Gastrocnemius medialis (tissue), 4 donors: Measurements from ENCODE around the gene ALDH4A1. TPM values are rescaled to one million over a fixed set of nuclear protein-coding genes. Genes with fewer than 3 reads are reported as not detected.
"Not testable (repeated sequence)": the region's sequence is repeated elsewhere in the genome, so short reads cannot be mapped to it uniquely, and the experiment has no call there.

Experiments used
- ATAC-seq, 2 donors: fragments of 150-250 bp; one replicate each; pipeline ENCODE4 v1.9.1; 2016
- DNase-seq, 2 donors: peaks; one replicate each; pipeline ENCODE4 v3.0.0-alpha.2; 2019
- H3K27ac ChIP-seq, 4 donors: fragments of 200-600 bp; sonication (generic); 1 replicate in 1 of 4; 2 replicates in 3 of 4; pipeline ENCODE4 v1.5.1; 2016 to 2018; ENCODE audit warnings: mild to moderate bottlenecking in 2 of 4, moderate library complexity in 1 of 4
- H3K27me3 ChIP-seq, 3 donors: fragments of 200-600 bp; sonication (generic) in 2 of 3; 1 replicate in 1 of 3; 2 replicates in 2 of 3; pipeline versions ENCODE4 v1.5.1 to v1.6.0; 2016 to 2019; ENCODE audit warnings: mild to moderate bottlenecking in 1 of 3, moderate library complexity in 1 of 3
- H3K36me3 ChIP-seq, 2 donors: fragments of 200-600 bp; sonication (generic) in 1 of 2; one replicate each; pipeline ENCODE4 v1.5.1; 2017 to 2018
- H3K4me1 ChIP-seq, 2 donors: fragments of 200-600 bp; sonication (generic) in 1 of 2; one replicate each; pipeline ENCODE4 v1.5.1; 2016 to 2017; ENCODE audit warnings: mild to moderate bottlenecking in 2 of 2
- H3K4me3 ChIP-seq, 4 donors: fragments of 200-600 bp; sonication (generic) in 3 of 4; 1 replicate in 1 of 4; 2 replicates in 3 of 4; pipeline ENCODE4 v1.5.1; 2016 to 2019; ENCODE audit warnings: mild to moderate bottlenecking in 2 of 4
- H3K9me3 ChIP-seq, 3 donors: fragments of 200-600 bp; sonication (generic) in 2 of 3; 1 replicate in 1 of 3; 2 replicates in 2 of 3; pipeline ENCODE4 v1.5.1; 2016 to 2019
- POLR2A ChIP-seq, 2 donors: fragments of 450-650 bp; IDR thresholded peaks; one replicate each; pipeline ENCODE4 v1.6.1; 2017; ENCODE audit warnings: antibody characterized with exemption in 2 of 2, mild to moderate bottlenecking in 2 of 2, moderate library complexity in 2 of 2
- in situ Hi-C, 4 donors: fragments of 200-750 bp; cut with MboI; loops; one replicate each; pipeline versions ENCODE4 v1.15.0 to v1.8.0; 2017; ENCODE audit warnings: low sequenced_read_pairs in 4 of 4
- intact Hi-C: fragments of 100-400 bp; cut with DNase I; formaldehyde crosslinking; loops from one replicate; pipeline ENCODE4 v1.15.1; 2023; ENCODE audit warnings: low total_unique reads
- total RNA-seq, 4 donors: library from RNA; depleted of rRNA; stranded (reverse); fragments of >200 nt; gene quantifications; one replicate each; pipeline versions ENCODE4 v1.1.0 to v1.2.3, GENCODE V29; 2016
- TF ChIP-seq, protein P1 (sequence below), 5 experiments: fragments of 450-650 bp in 3 of 5; fragments of 200-600 bp in 2 of 5; sonication (generic) in 2 of 5; IDR thresholded peaks in 4 of 5; conservative IDR thresholded peaks in 1 of 5; 1 replicate in 4 of 5; 2 replicates in 1 of 5; pipeline ENCODE4 v1.5.1; 2016 to 2019; ENCODE audit warnings: antibody characterized with exemption in 5 of 5, mild to moderate bottlenecking in 3 of 5, moderate library complexity in 3 of 5

ALDH4A1 gene
- total RNA-seq, 4 donors from 2014 or later = 22.8 to 35.3 (median 31.4) TPM

DNA sequence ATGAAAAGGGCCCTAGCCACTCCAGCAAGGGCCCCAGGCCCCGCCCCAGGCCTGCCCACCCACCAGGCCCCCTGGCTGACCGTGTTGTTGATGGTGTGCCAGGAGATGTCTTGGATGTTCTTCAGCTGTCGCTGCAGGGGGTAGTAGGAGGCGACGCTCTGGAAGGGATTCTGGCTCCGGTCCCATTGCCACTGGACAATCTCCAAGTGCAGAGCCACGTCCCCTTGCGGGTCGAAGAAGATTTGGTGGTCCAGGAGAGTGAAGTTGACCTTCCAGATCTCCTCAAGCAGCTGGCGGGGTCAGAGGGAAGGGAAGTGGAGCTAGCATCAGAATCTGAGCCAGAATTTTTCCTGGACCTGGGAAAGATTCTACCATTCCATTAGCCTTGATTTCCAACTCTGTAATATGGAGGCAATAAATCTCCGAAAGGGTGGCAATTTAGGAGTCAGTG, 53.1 kb downstream of the ALDH4A1 start:
- Histone ChIP-seq H3K27me3 (peaks cover 0 to 2% (median 0%) of the 10 kb centered on the region in 3 donors), H3K4me1 (no peaks in the 10 kb centered on the region), H3K27ac (no peak overlapping the region), H3K4me3 (no peak overlapping the region), H3K9me3 (no peaks in the 10 kb centered on the region), H3K36me3 (no peaks in the 10 kb centered on the region)
- no peak for ATAC-seq
- TF ChIP-seq, protein P1, sequence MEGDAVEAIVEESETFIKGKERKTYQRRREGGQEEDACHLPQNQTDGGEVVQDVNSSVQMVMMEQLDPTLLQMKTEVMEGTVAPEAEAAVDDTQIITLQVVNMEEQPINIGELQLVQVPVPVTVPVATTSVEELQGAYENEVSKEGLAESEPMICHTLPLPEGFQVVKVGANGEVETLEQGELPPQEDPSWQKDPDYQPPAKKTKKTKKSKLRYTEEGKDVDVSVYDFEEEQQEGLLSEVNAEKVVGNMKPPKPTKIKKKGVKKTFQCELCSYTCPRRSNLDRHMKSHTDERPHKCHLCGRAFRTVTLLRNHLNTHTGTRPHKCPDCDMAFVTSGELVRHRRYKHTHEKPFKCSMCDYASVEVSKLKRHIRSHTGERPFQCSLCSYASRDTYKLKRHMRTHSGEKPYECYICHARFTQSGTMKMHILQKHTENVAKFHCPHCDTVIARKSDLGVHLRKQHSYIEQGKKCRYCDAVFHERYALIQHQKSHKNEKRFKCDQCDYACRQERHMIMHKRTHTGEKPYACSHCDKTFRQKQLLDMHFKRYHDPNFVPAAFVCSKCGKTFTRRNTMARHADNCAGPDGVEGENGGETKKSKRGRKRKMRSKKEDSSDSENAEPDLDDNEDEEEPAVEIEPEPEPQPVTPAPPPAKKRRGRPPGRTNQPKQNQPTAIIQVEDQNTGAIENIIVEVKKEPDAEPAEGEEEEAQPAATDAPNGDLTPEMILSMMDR (IDR thresholded peaks at IDR 0.05 in 4 of 5, conservative IDR thresholded peaks at IDR 0.05 in 1 of 5) = no peak
- TF ChIP-seq POLR2A (IDR thresholded peaks at IDR 0.05) = no peak
- no peak for DNase-seq
- intact Hi-C loops = no loop called here
- in situ Hi-C loops = no loop called here

DNA sequence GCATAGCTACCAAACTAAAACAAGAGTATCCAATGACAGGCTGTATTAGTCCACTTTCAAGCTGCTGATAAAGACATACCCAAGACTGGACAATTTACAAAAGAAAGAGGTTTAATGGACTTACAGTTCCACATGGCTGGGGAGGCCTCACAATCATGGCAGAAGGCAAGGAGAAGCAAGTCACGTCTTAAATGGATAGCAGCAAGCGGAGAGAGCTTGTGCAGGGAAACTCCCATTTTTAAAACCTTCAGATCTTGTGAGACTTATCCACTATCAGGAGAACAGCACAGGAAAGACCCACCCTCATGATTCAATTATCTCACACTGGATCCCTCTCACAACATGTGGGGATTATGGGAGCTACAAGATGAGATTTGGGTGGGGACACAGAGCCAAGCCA, 54.6 kb downstream of the ALDH4A1 start:
- ATAC-seq, H3K4me1 ChIP-seq, H3K27ac ChIP-seq, H3K4me3 ChIP-seq, H3K36me3 ChIP-seq, H3K27me3 ChIP-seq, intact Hi-C loops, DNase-seq, H3K9me3 ChIP-seq, in situ Hi-C loops: not testable (repeated sequence)

DNA sequence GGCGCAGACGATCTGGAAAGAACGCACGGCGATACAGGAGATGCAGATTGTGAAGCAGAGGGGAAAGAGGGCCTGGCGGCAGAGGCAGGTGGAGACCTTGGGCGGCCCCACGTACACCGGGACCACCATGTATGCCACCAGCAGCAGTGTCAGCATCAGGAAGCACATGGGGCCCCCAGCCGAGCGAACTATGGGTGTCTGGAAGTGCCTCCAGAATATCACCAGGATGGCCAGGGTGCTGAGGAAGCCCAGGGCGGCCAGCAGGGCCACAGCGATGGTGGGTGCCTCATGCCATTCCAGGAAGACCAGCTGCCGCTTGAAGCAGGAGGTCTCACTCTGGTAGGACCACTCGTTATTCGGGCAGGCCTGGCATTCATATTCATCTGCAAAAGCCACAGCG, 62.2 kb downstream of the ALDH4A1 start:
- Histone ChIP-seq H3K27ac (no peak overlapping the region), H3K9me3 (no peaks in the 10 kb centered on the region), H3K4me1 (no peaks in the 10 kb centered on the region), H3K36me3 (no peaks in the 10 kb centered on the region), H3K4me3 (no peak overlapping the region), H3K27me3 (peaks cover 0 to 6% (median 3%) of the 10 kb centered on the region in 3 donors)
- ATAC-seq = no peak
- in situ Hi-C loops = no loop called here
- no peak for DNase-seq
- TF ChIP-seq, protein P1 (IDR thresholded peaks at IDR 0.05 in 4 of 5, conservative IDR thresholded peaks at IDR 0.05 in 1 of 5) = no peak
- TF ChIP-seq POLR2A (IDR thresholded peaks at IDR 0.05) = no peak
- intact Hi-C loops = no loop called here

DNA sequence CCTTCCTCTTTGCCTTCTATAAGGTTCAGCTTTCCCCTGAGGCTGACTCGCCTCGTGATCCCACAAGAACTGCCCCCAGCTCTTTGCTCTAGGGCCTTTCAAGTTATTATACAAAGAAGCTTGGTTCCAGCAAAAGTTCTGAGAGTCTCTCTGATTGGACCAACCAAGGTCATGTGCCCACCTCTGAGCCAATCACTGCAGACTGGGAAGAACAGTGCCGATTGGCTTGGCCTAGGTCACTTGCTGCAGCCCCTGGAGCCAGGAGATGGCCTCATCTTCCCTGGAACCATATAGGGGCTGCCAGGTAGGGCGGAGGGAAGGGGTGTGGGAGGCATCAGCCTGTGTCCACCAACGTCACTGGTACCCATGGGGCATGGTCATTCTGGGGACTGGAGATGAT, 65.7 kb downstream of the ALDH4A1 start:
- ATAC-seq (no peak), DNase-seq (no peak)
- H3K27me3 ChIP-seq = peaks cover 0 to 13% (median 5%) of the 10 kb centered on the region in 3 donors
- H3K27ac ChIP-seq = no peak overlapping the region
- H3K36me3 ChIP-seq = no peaks in the 10 kb centered on the region
- intact Hi-C loops = no loop called here
- H3K4me3 ChIP-seq = no peak overlapping the region
- no peaks in the 10 kb centered on the region for H3K4me1 ChIP-seq
- TF ChIP-seq, protein P1 (IDR thresholded peaks at IDR 0.05 in 4 of 5, conservative IDR thresholded peaks at IDR 0.05 in 1 of 5) = no peak
- no peak for TF ChIP-seq POLR2A (IDR thresholded peaks at IDR 0.05)
- H3K9me3 ChIP-seq = no peaks in the 10 kb centered on the region
- in situ Hi-C loops = no loop called here

DNA sequence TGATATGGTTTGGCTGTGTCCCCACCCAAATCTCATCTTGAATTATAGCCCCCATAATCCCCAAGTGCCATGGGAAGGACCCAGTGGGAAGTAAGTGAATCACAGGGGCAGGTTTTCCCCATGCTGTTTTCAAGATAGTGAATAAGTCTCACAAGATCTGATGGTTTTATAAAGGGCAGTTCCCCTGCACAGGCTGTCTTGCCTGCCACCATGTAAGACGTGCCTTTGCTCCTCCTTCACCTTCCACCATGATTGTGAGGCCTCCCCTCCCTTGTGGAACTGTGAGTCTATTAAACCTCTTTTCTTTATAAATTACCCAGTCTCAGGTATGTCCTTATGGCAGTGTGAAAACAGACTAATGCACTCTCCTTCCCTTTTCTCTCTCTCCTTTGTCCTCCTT, 70.0 kb downstream of the ALDH4A1 start:
- H3K36me3 ChIP-seq, H3K9me3 ChIP-seq, in situ Hi-C loops, H3K4me1 ChIP-seq, intact Hi-C loops, H3K27ac ChIP-seq, H3K4me3 ChIP-seq, DNase-seq, ATAC-seq: not testable (repeated sequence)
- H3K27me3 ChIP-seq = peaks cover 0 to 17% (median 7%) of the 10 kb centered on the region in 3 donors

DNA sequence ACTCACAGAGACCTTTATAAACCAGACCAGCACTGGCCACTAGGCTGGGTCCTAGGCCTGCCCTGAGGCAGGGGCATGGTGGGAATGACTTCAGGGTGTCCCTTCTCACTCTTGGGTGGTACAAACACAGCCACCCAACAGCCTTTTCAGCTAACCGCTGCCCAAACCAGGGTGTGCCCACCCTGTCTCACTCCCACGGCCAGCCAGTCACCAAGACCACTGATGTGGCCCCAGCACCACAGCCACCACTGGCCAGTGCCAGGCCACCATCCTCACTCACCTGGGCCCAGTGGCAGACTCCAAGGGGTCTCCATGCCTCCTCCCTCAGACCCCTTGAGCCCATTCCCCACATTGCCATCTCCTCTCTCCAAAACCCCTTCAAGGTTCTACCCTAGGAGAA, 70.7 kb downstream of the ALDH4A1 start:
- no peak overlapping the region for H3K27ac ChIP-seq
- in situ Hi-C loops (no loop called here), intact Hi-C loops (no loop called here)
- H3K36me3 ChIP-seq = no peaks in the 10 kb centered on the region
- H3K9me3 ChIP-seq = no peaks in the 10 kb centered on the region
- H3K27me3 ChIP-seq = peaks cover 0 to 17% (median 8%) of the 10 kb centered on the region in 3 donors
- no peak for ATAC-seq
- no peak for TF ChIP-seq POLR2A (IDR thresholded peaks at IDR 0.05)
- TF ChIP-seq, protein P1 (IDR thresholded peaks at IDR 0.05 in 4 of 5, conservative IDR thresholded peaks at IDR 0.05 in 1 of 5) = no peak
- DNase-seq = no peak
- H3K4me3 ChIP-seq = no peak overlapping the region
- H3K4me1 ChIP-seq = no peaks in the 10 kb centered on the region
